Measurements from ENCODE around the gene P4HA2. TPM values are rescaled to one million over a fixed set of nuclear protein-coding genes. Genes with fewer than 3 reads are reported as not detected.
A peak's percentile ranks its signal among the peaks of the same experiment; 100 is the strongest.

Gene P4HA2
- total RNA-seq, 1 experiment from 2014 or later = 25.1 TPM

DNA sequence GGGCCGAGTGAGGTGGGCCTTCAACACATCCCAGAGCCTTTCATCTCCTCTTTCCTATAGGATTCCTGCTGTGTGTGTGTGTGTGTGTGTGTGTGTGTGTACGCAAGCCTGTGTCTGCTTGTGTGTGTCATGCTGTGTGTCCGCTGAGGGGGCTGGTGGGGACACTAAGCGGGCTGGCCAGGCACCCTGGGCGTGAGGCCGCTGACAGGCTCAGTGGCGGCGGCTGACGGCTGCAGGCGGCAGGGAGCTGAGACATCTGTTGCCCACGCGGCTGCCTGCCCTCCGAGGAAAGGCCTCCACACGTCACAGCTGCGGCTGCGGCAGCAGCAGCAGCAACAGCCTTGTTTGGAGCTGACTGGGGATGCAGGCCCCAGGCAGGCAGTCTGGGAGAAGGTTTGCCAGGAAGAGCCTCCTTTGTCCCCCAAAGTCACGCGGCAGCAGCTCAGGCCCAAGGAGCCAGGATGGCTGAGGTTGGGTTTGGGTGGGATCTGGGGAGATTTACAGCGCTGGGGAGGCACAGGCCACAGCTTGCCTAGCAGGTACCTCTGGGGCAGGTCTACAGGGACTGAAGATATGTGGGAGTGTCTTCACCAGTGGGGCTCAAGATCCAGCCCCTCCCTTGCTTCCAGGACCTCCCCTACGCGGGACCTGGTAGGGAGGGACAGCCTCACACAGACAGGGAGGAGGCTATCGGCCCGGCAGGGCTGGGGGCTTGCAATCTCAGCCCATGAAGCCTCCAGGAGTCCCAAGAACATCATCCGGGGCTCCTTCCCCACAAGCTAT lies 31.6 kb upstream of the P4HA2 start:
- no peaks in the 10 kb centered on the region for H3K4me1 ChIP-seq (ENCODE audit: control insufficient read depth, insufficient read depth, low read length)
- H3K9me3 ChIP-seq (ENCODE audit: control insufficient read depth, insufficient read depth, low read depth, low read length) = no peaks in the 10 kb centered on the region
- no TSS peak for BruUV-seq (replicated peaks)
- ATAC-seq (no peak), DNase-seq (ENCODE audit: low read depth, low spot score) (no peak)
- peak overlapping the region in 1 of 2 experiments; percentile 48; a peak in 1 of 4 replicates for H3K4me3 ChIP-seq (ENCODE audit: low read depth in 2 of 2, low read length in 2 of 2)
- intact Hi-C loops (cut with micrococcal nuclease; ENCODE audit: unreplicated experiment) (no loop called here), in situ Hi-C loops (cut with HindIII; ENCODE audit: low pct_unique_long_range_greater_than_20kb, low sequenced_read_pairs) (no loop called here)
- ChIA-PET POLR2A (no interaction called here), CTCF (interaction anchor here (0.8 kb wide), 1 partner anchor 21 kb away, joined by 4 read pairs; no protein-coding TSS in a partner anchor)
- H3K36me3 ChIP-seq (ENCODE audit: control insufficient read depth, insufficient read depth, low read length) = no peaks in the 10 kb centered on the region
- TF ChIP-seq SIN3A (IDR thresholded peaks at IDR 0.05; ENCODE audit: borderline replicate concordance, insufficient read depth, low read depth, low read length) (no peak), POLR2AphosphoS5 (IDR thresholded peaks at IDR 0.05; ENCODE audit: low read depth, low read length) (no peak), REST (IDR thresholded peaks at IDR 0.05; ENCODE audit: insufficient read depth in 1 of 2, low read depth in 2 of 2, low read length in 1 of 2) (no peak), TCF7L2 (IDR thresholded peaks at IDR 0.05; ENCODE audit: low read depth, low read length) (no peak)
- TF ChIP-seq, protein P1, sequence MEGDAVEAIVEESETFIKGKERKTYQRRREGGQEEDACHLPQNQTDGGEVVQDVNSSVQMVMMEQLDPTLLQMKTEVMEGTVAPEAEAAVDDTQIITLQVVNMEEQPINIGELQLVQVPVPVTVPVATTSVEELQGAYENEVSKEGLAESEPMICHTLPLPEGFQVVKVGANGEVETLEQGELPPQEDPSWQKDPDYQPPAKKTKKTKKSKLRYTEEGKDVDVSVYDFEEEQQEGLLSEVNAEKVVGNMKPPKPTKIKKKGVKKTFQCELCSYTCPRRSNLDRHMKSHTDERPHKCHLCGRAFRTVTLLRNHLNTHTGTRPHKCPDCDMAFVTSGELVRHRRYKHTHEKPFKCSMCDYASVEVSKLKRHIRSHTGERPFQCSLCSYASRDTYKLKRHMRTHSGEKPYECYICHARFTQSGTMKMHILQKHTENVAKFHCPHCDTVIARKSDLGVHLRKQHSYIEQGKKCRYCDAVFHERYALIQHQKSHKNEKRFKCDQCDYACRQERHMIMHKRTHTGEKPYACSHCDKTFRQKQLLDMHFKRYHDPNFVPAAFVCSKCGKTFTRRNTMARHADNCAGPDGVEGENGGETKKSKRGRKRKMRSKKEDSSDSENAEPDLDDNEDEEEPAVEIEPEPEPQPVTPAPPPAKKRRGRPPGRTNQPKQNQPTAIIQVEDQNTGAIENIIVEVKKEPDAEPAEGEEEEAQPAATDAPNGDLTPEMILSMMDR (IDR thresholded peaks at IDR 0.05) = no peak
- no peaks in the 10 kb centered on the region for H3K27me3 ChIP-seq (ENCODE audit: control insufficient read depth, insufficient read depth, low read length)
- no peak overlapping the region for H3K27ac ChIP-seq (ENCODE audit: low read length)

GRCh38 chr5:132258102-132259068 lies 30.7 kb upstream of the P4HA2 start:
- peak; percentile 49; the same call in 1 of the 2 replicates for ATAC-seq
- no peaks in the 10 kb centered on the region for H3K27me3 ChIP-seq (ENCODE audit: control insufficient read depth, insufficient read depth, low read length)
- H3K36me3 ChIP-seq (ENCODE audit: control insufficient read depth, insufficient read depth, low read length) = no peaks in the 10 kb centered on the region
- POLR2A ChIA-PET = no interaction called here
- in situ Hi-C loops (cut with HindIII; ENCODE audit: low pct_unique_long_range_greater_than_20kb, low sequenced_read_pairs) (no loop called here), intact Hi-C loops (cut with micrococcal nuclease; ENCODE audit: unreplicated experiment) (no loop called here)
- TF ChIP-seq TCF7L2 (IDR thresholded peaks at IDR 0.05; ENCODE audit: low read depth, low read length) (no peak), REST (IDR thresholded peaks at IDR 0.05; ENCODE audit: insufficient read depth in 1 of 2, low read depth in 2 of 2, low read length in 1 of 2) (no peak), SIN3A (IDR thresholded peaks at IDR 0.05; ENCODE audit: borderline replicate concordance, insufficient read depth, low read depth, low read length) (no peak), POLR2AphosphoS5 (IDR thresholded peaks at IDR 0.05; ENCODE audit: low read depth, low read length) (no peak)
- TF ChIP-seq, protein P1 (IDR thresholded peaks at IDR 0.05) = no peak
- peak overlapping the region; percentile 68 for H3K27ac ChIP-seq (ENCODE audit: low read length)
- no peaks in the 10 kb centered on the region for H3K9me3 ChIP-seq (ENCODE audit: control insufficient read depth, insufficient read depth, low read depth, low read length)
- no peak for DNase-seq (ENCODE audit: low read depth, low spot score)
- CTCF ChIA-PET = no interaction called here
- BruUV-seq (replicated peaks) = no TSS peak
- no peaks in the 10 kb centered on the region for H3K4me1 ChIP-seq (ENCODE audit: control insufficient read depth, insufficient read depth, low read length)
- H3K4me3 ChIP-seq (ENCODE audit: low read depth in 2 of 2, low read length in 2 of 2) = peak overlapping the region; percentile 43 to 48

Measured in Panc1 (cell line).